SK-N-SH treated with all-trans-retinoic acid at 6 μM for 48 hours (cell line): Measurements from ENCODE around the gene KIAA1549.

Experiments used
- BACH2 ChIP-seq: fragments of 250-450 bp; sonication (Bioruptor Pico); IDR thresholded peaks from 2 replicates; pipeline ENCODE4 v1.9.0; 2021; ENCODE audit warnings: mild to moderate bottlenecking, borderline replicate concordance
- CREB5 ChIP-seq: fragments of 250-450 bp; sonication (Bioruptor Pico); IDR thresholded peaks from 2 replicates; pipeline ENCODE4 v1.5.1; 2020; ENCODE audit warnings: low read depth, mild to moderate bottlenecking, moderate library complexity
- ESRRG ChIP-seq: fragments of 250-450 bp; sonication (Bioruptor Pico); IDR thresholded peaks from 2 replicates; pipeline ENCODE4 v1.6.1; 2021; ENCODE audit warnings: mild to moderate bottlenecking
- GLIS3 ChIP-seq: fragments of 250-450 bp; sonication (Bioruptor Pico); IDR thresholded peaks from 2 replicates; pipeline ENCODE4 v1.5.0; 2020; ENCODE audit warnings: mild to moderate bottlenecking, moderate library complexity
- PPARA ChIP-seq: fragments of 250-450 bp; sonication (Bioruptor Pico); IDR thresholded peaks from 2 replicates; pipeline ENCODE4 v1.5.0; 2020; ENCODE audit warnings: mild to moderate bottlenecking, borderline replicate concordance
- SNAI2 ChIP-seq: fragments of 250-450 bp; sonication (Bioruptor Pico); IDR thresholded peaks from 2 replicates; pipeline ENCODE4 v1.5.0; 2020; ENCODE audit warnings: mild to moderate bottlenecking, moderate library complexity
- ZFP3 ChIP-seq: fragments of 250-450 bp; sonication (Bioruptor Pico); IDR thresholded peaks from 2 replicates; pipeline ENCODE4 v1.5.0; 2020; ENCODE audit warnings: mild to moderate bottlenecking, moderate library complexity
- ZFP30 ChIP-seq: fragments of 450-650 bp; formaldehyde crosslinking; IDR thresholded peaks from 2 replicates; pipeline ENCODE4 v1.5.0; 2022; ENCODE audit warnings: mild to moderate bottlenecking, moderate library complexity
- ZNF565 ChIP-seq: fragments of 450-650 bp; formaldehyde crosslinking; conservative IDR thresholded peaks from 2 replicates; pipeline ENCODE4 v1.5.0; 2020; ENCODE audit warnings: low read depth, mild to moderate bottlenecking, moderate library complexity
- ZNF8 ChIP-seq: fragments of 450-650 bp; formaldehyde crosslinking; IDR thresholded peaks from 2 replicates; pipeline ENCODE4 v1.5.0; 2020; ENCODE audit warnings: mild to moderate bottlenecking, moderate library complexity

- TF ChIP-seq ZNF8 (CRISPR knock-in tag): no peak
- TF ChIP-seq ZNF565 (CRISPR knock-in tag): no peak
- TF ChIP-seq GLIS3 (CRISPR knock-in tag): no peak
- TF ChIP-seq ZFP30 (CRISPR knock-in tag): no peak
- no peak for TF ChIP-seq ZFP3 (CRISPR knock-in tag)
- no peak for TF ChIP-seq SNAI2 (CRISPR knock-in tag)
- TF ChIP-seq BACH2 (CRISPR knock-in tag): no peak
- TF ChIP-seq ESRRG (CRISPR knock-in tag): no peak
- TF ChIP-seq CREB5: no peak
- TF ChIP-seq PPARA (CRISPR knock-in tag): no peak
Measured at GRCh38 chr7:138837627-138838026, 143.6 kb downstream of the KIAA1549 start.
